ENCODE results near the gene COL23A1.

- TF ChIP-seq, protein P1, sequence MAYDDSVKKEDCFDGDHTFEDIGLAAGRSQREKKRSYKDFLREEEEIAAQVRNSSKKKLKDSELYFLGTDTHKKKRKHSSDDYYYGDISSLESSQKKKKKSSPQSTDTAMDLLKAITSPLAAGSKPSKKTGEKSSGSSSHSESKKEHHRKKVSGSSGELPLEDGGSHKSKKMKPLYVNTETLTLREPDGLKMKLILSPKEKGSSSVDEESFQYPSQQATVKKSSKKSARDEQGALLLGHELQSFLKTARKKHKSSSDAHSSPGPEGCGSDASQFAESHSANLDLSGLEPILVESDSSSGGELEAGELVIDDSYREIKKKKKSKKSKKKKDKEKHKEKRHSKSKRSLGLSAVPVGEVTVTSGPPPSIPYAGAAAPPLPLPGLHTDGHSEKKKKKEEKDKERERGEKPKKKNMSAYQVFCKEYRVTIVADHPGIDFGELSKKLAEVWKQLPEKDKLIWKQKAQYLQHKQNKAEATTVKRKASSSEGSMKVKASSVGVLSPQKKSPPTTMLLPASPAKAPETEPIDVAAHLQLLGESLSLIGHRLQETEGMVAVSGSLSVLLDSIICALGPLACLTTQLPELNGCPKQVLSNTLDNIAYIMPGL (CRISPR knock-in tag; IDR thresholded peaks at IDR 0.05; ENCODE audit: borderline replicate concordance in 1 of 2, low read depth in 1 of 2) = no peak
- no peak for TF ChIP-seq NCOA1 (CRISPR knock-in tag; IDR thresholded peaks at IDR 0.05)
Measured at GRCh38 chr5:178368716-178369300, 221.4 kb downstream of the COL23A1 start.
